ENCODE measurements around the gene THSD7A.

THSD7A gene

GRCh38 chr7:11786186-11786585 is 45.8 kb downstream of the THSD7A start:
- Histone ChIP-seq H3K27ac (ENCODE audit: low read length) (no peak overlapping the region), H3K4me2 (ENCODE audit: low read depth, low read length) (no peak overlapping the region), H3K36me3 (replicated peaks; ENCODE audit: insufficient read depth, low read length) (no peaks in the 10 kb centered on the region), H3F3A (ENCODE audit: insufficient read depth, low read length) (no peaks in the 10 kb centered on the region), H3K4me1 (ENCODE audit: low read length) (no peaks in the 10 kb centered on the region), H3K9me2 (replicated peaks; ENCODE audit: insufficient read depth, low read length) (no peaks in the 10 kb centered on the region), H3K79me2 (ENCODE audit: low read length) (no peaks in the 10 kb centered on the region), H3K4me3 (ENCODE audit: low read length) (no peak overlapping the region), H3K9me3 (replicated peaks; ENCODE audit: insufficient read depth, low read length) (no peaks in the 10 kb centered on the region), H3K27me3 (replicated peaks; ENCODE audit: insufficient read depth, low read length) (no peaks in the 10 kb centered on the region), H3K9ac (ENCODE audit: low read length) (no peak overlapping the region), H4K20me1 (ENCODE audit: insufficient read depth, low read length) (no peaks in the 10 kb centered on the region), H2AFZ (ENCODE audit: low read length) (no peak overlapping the region)
- no peak for DNase-seq
- TF ChIP-seq EZH2phosphoT487 (IDR thresholded peaks at IDR 0.05; ENCODE audit: low read length) (no peak), CTCF (IDR thresholded peaks at IDR 0.05; ENCODE audit: low read length) (no peak), EZH2 (optimal IDR thresholded peaks at IDR 0.05; ENCODE audit: low read depth, low read length) (no peak)

- no peak overlapping the region for H3K4me3 ChIP-seq (ENCODE audit: low read length)
- no peak overlapping the region for H3K27ac ChIP-seq (ENCODE audit: low read length)
- H3K4me2 ChIP-seq (ENCODE audit: low read depth, low read length) = no peak overlapping the region
- TF ChIP-seq CTCF (IDR thresholded peaks at IDR 0.05; ENCODE audit: low read length) (no peak), EZH2phosphoT487 (IDR thresholded peaks at IDR 0.05; ENCODE audit: low read length) (no peak), EZH2 (optimal IDR thresholded peaks at IDR 0.05; ENCODE audit: low read depth, low read length) (no peak)
- no peaks in the 10 kb centered on the region for H3K9me2 ChIP-seq (replicated peaks; ENCODE audit: insufficient read depth, low read length)
- no peak overlapping the region for H3K9ac ChIP-seq (ENCODE audit: low read length)
- H4K20me1 ChIP-seq (ENCODE audit: insufficient read depth, low read length) = no peaks in the 10 kb centered on the region
- no peaks in the 10 kb centered on the region for H3F3A ChIP-seq (ENCODE audit: insufficient read depth, low read length)
- no peak overlapping the region for H2AFZ ChIP-seq (ENCODE audit: low read length)
- no peak for DNase-seq
- no peaks in the 10 kb centered on the region for H3K27me3 ChIP-seq (replicated peaks; ENCODE audit: insufficient read depth, low read length)
- H3K79me2 ChIP-seq (ENCODE audit: low read length) = no peaks in the 10 kb centered on the region
- H3K9me3 ChIP-seq (replicated peaks; ENCODE audit: insufficient read depth, low read length) = no peaks in the 10 kb centered on the region
- H3K36me3 ChIP-seq (replicated peaks; ENCODE audit: insufficient read depth, low read length) = no peaks in the 10 kb centered on the region
- no peaks in the 10 kb centered on the region for H3K4me1 ChIP-seq (ENCODE audit: low read length)
Measured at GRCh38 chr7:11784769-11785536, 47.0 kb downstream of the THSD7A start.

- Histone ChIP-seq H3K9me3 (replicated peaks; ENCODE audit: insufficient read depth, low read length) (no peaks in the 10 kb centered on the region), H4K20me1 (ENCODE audit: insufficient read depth, low read length) (no peaks in the 10 kb centered on the region), H3K9ac (ENCODE audit: low read length) (no peak overlapping the region), H3K36me3 (replicated peaks; ENCODE audit: insufficient read depth, low read length) (no peaks in the 10 kb centered on the region), H3K9me2 (replicated peaks; ENCODE audit: insufficient read depth, low read length) (no peaks in the 10 kb centered on the region), H3K27me3 (replicated peaks; ENCODE audit: insufficient read depth, low read length) (no peaks in the 10 kb centered on the region), H3K79me2 (ENCODE audit: low read length) (no peaks in the 10 kb centered on the region), H2AFZ (ENCODE audit: low read length) (no peak overlapping the region), H3F3A (ENCODE audit: insufficient read depth, low read length) (no peaks in the 10 kb centered on the region), H3K4me1 (ENCODE audit: low read length) (no peaks in the 10 kb centered on the region), H3K4me2 (ENCODE audit: low read depth, low read length) (no peak overlapping the region), H3K27ac (ENCODE audit: low read length) (no peak overlapping the region), H3K4me3 (ENCODE audit: low read length) (no peak overlapping the region)
- no peak for TF ChIP-seq CTCF (IDR thresholded peaks at IDR 0.05; ENCODE audit: low read length)
- TF ChIP-seq EZH2 (optimal IDR thresholded peaks at IDR 0.05; ENCODE audit: low read depth, low read length) = no peak
- no peak for TF ChIP-seq EZH2phosphoT487 (IDR thresholded peaks at IDR 0.05; ENCODE audit: low read length)
- DNase-seq = no peak
Measured at GRCh38 chr7:11779864-11780674, 51.9 kb downstream of the THSD7A start.
